ENCODE data around the gene MAG.

Gene MAG

DNA sequence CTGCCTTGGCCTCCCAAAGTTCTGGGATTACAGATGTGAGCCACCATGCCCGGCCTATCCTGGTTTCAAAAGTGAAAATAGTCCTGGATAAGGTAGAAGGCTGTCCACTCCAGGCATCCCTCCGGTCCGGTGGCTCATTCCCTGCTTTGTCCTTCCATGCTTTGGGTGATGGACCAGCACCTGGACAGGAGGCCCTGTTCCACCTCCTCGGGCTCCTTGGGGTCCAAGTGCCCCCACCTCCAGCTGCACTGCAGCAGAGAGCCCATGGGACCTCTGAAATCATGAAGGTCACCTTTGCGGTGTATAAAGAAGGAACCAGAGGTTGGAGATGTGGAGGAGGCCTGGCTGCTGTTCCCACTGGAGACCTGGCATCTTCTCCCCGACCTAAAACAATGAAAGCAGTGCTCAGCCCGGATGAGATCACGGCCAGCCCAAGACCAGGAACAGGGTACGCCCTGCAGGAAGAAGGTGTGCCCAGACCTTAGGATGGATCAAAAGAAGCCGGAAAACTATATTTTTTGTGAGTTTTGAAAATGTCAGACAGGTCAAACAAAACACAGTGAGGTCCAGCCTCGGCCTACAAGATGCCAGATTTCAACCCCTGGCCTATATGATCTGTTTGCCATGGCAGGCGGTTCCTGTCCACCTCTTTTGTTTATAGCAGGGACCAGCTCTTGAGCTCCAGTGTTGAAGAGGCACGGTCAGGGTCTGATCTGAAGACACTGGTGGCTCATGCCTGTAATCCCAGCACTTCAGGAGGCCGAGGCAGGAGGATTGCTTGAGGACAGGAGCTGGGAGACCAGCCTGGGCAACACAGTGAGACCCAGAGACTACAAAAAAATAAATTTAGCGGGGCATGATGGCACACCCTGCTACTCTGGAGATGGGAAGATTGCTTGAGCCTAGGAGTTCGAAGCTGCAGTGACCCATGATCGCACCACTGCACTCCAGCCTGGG is 37.3 kb upstream of the MAG start:
- TF ChIP-seq ZNF791 (tag by site-specific recombination; IDR thresholded peaks at IDR 0.05), result no peak
- TF ChIP-seq ZNF10 (tag by site-specific recombination; IDR thresholded peaks at IDR 0.05), result no peak
- no peak for TF ChIP-seq ZNF600 (tag by site-specific recombination; IDR thresholded peaks at IDR 0.05)
- TF ChIP-seq OVOL3 (tag by site-specific recombination; IDR thresholded peaks at IDR 0.05), result no peak
- TF ChIP-seq ZSCAN18 (tag by site-specific recombination; IDR thresholded peaks at IDR 0.05), result no peak
- TF ChIP-seq ZNF629 (tag by site-specific recombination; IDR thresholded peaks at IDR 0.05), result no peak
- H3K4me3 ChIP-seq (ENCODE audit: low read depth, low read length), result no peak overlapping the region
- CTCF ChIA-PET, result interaction anchor here (0.6 to 1.3 kb wide), 4 partner anchors 14 to 272 kb away, joined by 3 to 7 read pairs (median 4); no protein-coding TSS in a partner anchor
- H3K36me3 ChIP-seq (ENCODE audit: control insufficient read depth in 2 of 2, insufficient read depth in 1 of 2, low read length in 2 of 2), result peaks cover 65 to 74% of the 10 kb centered on the region in 2 experiments
- H3K27ac ChIP-seq (ENCODE audit: extremely low read depth, low read depth, low read length), result peak overlapping the region; percentile 37; the same call in 1 of the 2 replicates
- POLR2A ChIA-PET, result interaction anchor here (0.6 to 5.9 kb wide), 2 partner anchors 9 to 26 kb away, joined by 4 to 35 read pairs; no protein-coding TSS in a partner anchor
- H3K4me1 ChIP-seq (ENCODE audit: control insufficient read depth, insufficient read depth, low read length), result peaks cover 5% of the 10 kb centered on the region
- no peaks in the 10 kb centered on the region for H3K9me3 ChIP-seq (ENCODE audit: control insufficient read depth, insufficient read depth, low read depth, low read length)

DNA sequence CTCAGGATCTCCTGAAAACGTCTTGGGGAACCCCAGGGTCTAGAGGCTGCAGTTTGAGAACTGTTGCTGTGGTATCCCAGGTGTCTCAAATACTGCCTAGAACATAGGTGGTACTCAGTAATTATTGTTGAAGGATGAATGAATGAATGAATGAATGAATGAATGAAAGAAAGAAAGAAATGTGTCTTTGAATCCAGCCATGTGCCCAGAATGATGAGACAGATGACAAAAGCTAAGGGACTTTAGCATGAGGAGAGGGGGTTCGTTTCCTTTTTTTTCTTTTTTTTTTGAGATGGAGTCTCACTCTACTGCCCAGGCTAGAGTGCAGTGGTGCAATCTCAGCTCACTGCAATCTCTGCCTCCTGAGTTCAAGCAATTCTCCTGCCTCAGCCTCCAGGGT is 35.4 kb upstream of the MAG start:
- no peaks in the 10 kb centered on the region; the same call in 1 of the 2 replicates for H3K4me1 ChIP-seq (ENCODE audit: control insufficient read depth, insufficient read depth, low read length)
- H3K27ac ChIP-seq (ENCODE audit: extremely low read depth, low read depth, low read length), result no peak overlapping the region
- ChIA-PET CTCF (interaction anchor here (1.2 to 1.6 kb wide), 6 partner anchors 8 to 212 kb away, joined by 3 to 8 read pairs (median 4); no protein-coding TSS in a partner anchor), POLR2A (interaction anchor here (2.7 to 5.9 kb wide), 2 partner anchors 7 to 11 kb away, joined by 10 to 35 read pairs; no protein-coding TSS in a partner anchor)
- TF ChIP-seq ZNF416 (tag by site-specific recombination; IDR thresholded peaks at IDR 0.05) (no peak), ZFP41 (tag by site-specific recombination; IDR thresholded peaks at IDR 0.05; ENCODE audit: borderline replicate concordance) (no peak), PBX3 (CRISPR knock-in tag; IDR thresholded peaks at IDR 0.05) (no peak), ZNF138 (tag by site-specific recombination; IDR thresholded peaks at IDR 0.05; ENCODE audit: borderline replicate concordance) (no peak), ZNF521 (tag by site-specific recombination; IDR thresholded peaks at IDR 0.05) (no peak), ZNF366 (tag by site-specific recombination; conservative IDR thresholded peaks at IDR 0.05) (0 out of 2 replicates have a peak, but pooled peaks have one; percentile 26), ZNF544 (tag by site-specific recombination; IDR thresholded peaks at IDR 0.05) (no peak), ZNF621 (tag by site-specific recombination; IDR thresholded peaks at IDR 0.05) (no peak), ZNF121 (tag by site-specific recombination; IDR thresholded peaks at IDR 0.05) (peak; percentile 60; the same call in 1 of the 2 replicates), ZNF785 (tag by site-specific recombination; IDR thresholded peaks at IDR 0.05) (no peak), ZNF24 (tag by site-specific recombination; IDR thresholded peaks at IDR 0.05) (peak; percentile 92)
- TF ChIP-seq, protein P1, sequence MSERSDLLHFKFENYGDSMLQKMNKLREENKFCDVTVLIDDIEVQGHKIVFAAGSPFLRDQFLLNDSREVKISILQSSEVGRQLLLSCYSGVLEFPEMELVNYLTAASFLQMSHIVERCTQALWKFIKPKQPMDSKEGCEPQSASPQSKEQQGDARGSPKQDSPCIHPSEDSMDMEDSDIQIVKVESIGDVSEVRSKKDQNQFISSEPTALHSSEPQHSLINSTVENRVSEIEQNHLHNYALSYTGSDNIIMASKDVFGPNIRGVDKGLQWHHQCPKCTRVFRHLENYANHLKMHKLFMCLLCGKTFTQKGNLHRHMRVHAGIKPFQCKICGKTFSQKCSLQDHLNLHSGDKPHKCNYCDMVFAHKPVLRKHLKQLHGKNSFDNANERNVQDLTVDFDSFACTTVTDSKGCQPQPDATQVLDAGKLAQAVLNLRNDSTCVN (tag by site-specific recombination; optimal IDR thresholded peaks at IDR 0.05), result peak; percentile 13
- H3K9me3 ChIP-seq (ENCODE audit: control insufficient read depth, insufficient read depth, low read depth, low read length), result no peaks in the 10 kb centered on the region
- H3K36me3 ChIP-seq (ENCODE audit: control insufficient read depth in 2 of 2, insufficient read depth in 1 of 2, low read length in 2 of 2), result peaks cover 62 to 74% of the 10 kb centered on the region in 2 experiments
- H3K4me3 ChIP-seq (ENCODE audit: low read depth, low read length), result no peak overlapping the region
